Neural cell (in vitro differentiated cells): ENCODE data around the gene CCDC74A. TPM values are rescaled to one million over a fixed set of nuclear protein-coding genes. Genes with fewer than 3 reads are reported as not detected.
"Not testable (repeated sequence)": the region's sequence is repeated elsewhere in the genome, so short reads cannot be mapped to it uniquely, and the experiment has no call there.

Source experiments
- H2AFZ ChIP-seq: fragments of 200-600, 300-800 bp; sonication (generic), shearing (Covaris generic); 2 replicates; pipeline ENCODE4 v1.6.0; 2014; ENCODE audit warnings: low read depth, mild to moderate bottlenecking, antibody characterized with exemption, low read length, moderate library complexity
- H3F3A ChIP-seq: fragments of 200-600 bp; shearing (Covaris generic); 2 replicates; pipeline ENCODE4 v1.6.1; 2016; ENCODE audit warnings: mild to moderate bottlenecking, moderate library complexity, mixed read lengths, antibody characterized with exemption, low read length; ENCODE audit not compliant: insufficient read depth, poor library complexity, severe bottlenecking
- H3K27ac ChIP-seq: fragments of 200-600, 300-800 bp; sonication (generic), shearing (Covaris generic); 2 replicates; pipeline ENCODE4 v1.5.1; 2014; ENCODE audit warnings: mild to moderate bottlenecking, low read length, moderate library complexity
- H3K27me3 ChIP-seq: fragments of 300-800, 200-600 bp; sonication (generic), shearing (Covaris generic); 2 replicates; pipeline ENCODE4 v1.6.0; 2014; ENCODE audit warnings: mild to moderate bottlenecking, low read depth, low read length, moderate library complexity; ENCODE audit not compliant: insufficient read depth
- H3K36me3 ChIP-seq: fragments of 300-800, 200-600 bp; sonication (generic), shearing (Covaris generic); 2 replicates; pipeline ENCODE4 v1.5.1; 2014; ENCODE audit warnings: mild to moderate bottlenecking, antibody characterized with exemption, low read length, moderate library complexity; ENCODE audit not compliant: insufficient read depth
- H3K4me2 ChIP-seq: fragments of 300-800, 200-600 bp; sonication (generic), shearing (Covaris generic); 2 replicates; pipeline ENCODE4 v1.6.0; 2014; ENCODE audit warnings: mild to moderate bottlenecking, low read length
- H3K4me3 ChIP-seq: fragments of 300-800, 200-600 bp; sonication (generic), shearing (Covaris generic); 2 replicates; pipeline ENCODE4 v1.5.1; 2014; ENCODE audit warnings: mild to moderate bottlenecking, low read length, moderate library complexity
- H3K79me2 ChIP-seq: fragments of 200-600 bp; shearing (Covaris generic); replicated peaks from 2 replicates; pipeline ENCODE4 v1.6.0; 2014; ENCODE audit warnings: mild to moderate bottlenecking, low read length, moderate library complexity; ENCODE audit not compliant: insufficient read depth
- H3K9ac ChIP-seq: fragments of 300-800, 200-600 bp; sonication (generic), shearing (Covaris generic); 2 replicates; pipeline ENCODE4 v1.6.1; 2016; ENCODE audit warnings: mild to moderate bottlenecking, low read length, mixed read lengths
- H3K9me2 ChIP-seq: fragments of 200-600 bp; shearing (Covaris generic); 2 replicates; pipeline ENCODE4 v1.6.1; 2016; ENCODE audit warnings: mild to moderate bottlenecking, low read length, mixed read lengths; ENCODE audit not compliant: insufficient read depth
- H3K9me3 ChIP-seq: fragments of 200-600, 300-800 bp; sonication (generic), shearing (Covaris generic); 2 replicates; pipeline ENCODE4 v1.6.1; 2016; ENCODE audit warnings: mild to moderate bottlenecking, mixed run types, low read length, moderate library complexity, mixed read lengths
- H4K20me1 ChIP-seq: fragments of 200-600 bp; shearing (Covaris generic); 2 replicates; pipeline ENCODE4 v1.6.1; 2016; ENCODE audit warnings: mild to moderate bottlenecking, mixed run types; ENCODE audit not compliant: insufficient read depth
- CTCF ChIP-seq: fragments of 450-650 bp; IDR thresholded peaks from 2 replicates; pipeline ENCODE4 v1.5.1; 2014; ENCODE audit warnings: antibody characterized with exemption, mild to moderate bottlenecking, moderate library complexity; ENCODE audit not compliant: poor library complexity, severe bottlenecking
- EP300 ChIP-seq: fragments of 450-650 bp; conservative IDR thresholded peaks from 2 replicates; pipeline ENCODE4 v1.6.1; 2014; ENCODE audit warnings: antibody characterized with exemption, mild to moderate bottlenecking, moderate library complexity; ENCODE audit not compliant: poor library complexity, severe bottlenecking
- EZH2 ChIP-seq: fragments of 200-600, 300-800 bp; shearing (Covaris generic), sonication (generic); IDR thresholded peaks from 2 replicates; pipeline ENCODE4 v1.6.1; 2014; ENCODE audit warnings: antibody characterized with exemption, low read length, borderline replicate concordance, mild to moderate bottlenecking; ENCODE audit not compliant: insufficient read depth, poor library complexity, severe bottlenecking
- MXI1 ChIP-seq: fragments of 450-650 bp; conservative IDR thresholded peaks from 2 replicates; pipeline ENCODE4 v1.6.1; 2014; ENCODE audit warnings: antibody characterized with exemption, mild to moderate bottlenecking; ENCODE audit not compliant: poor library complexity, severe bottlenecking
- POLR2AphosphoS5 ChIP-seq: IDR thresholded peaks from 2 replicates; pipeline ENCODE4 v1.6.1; 2012
- RAD21 ChIP-seq: fragments of 450-650 bp; conservative IDR thresholded peaks from 2 replicates; pipeline ENCODE4 v1.6.1; 2014; ENCODE audit warnings: antibody characterized with exemption, mild to moderate bottlenecking, moderate library complexity
- SMC3 ChIP-seq: fragments of 450-650 bp; conservative IDR thresholded peaks from 2 replicates; pipeline ENCODE4 v1.6.1; 2014; ENCODE audit warnings: antibody characterized with exemption, mild to moderate bottlenecking, moderate library complexity; ENCODE audit not compliant: poor library complexity
- TAF1 ChIP-seq: IDR thresholded peaks from 2 replicates; pipeline ENCODE4 v1.6.1; 2012; ENCODE audit warnings: low read depth
- polyA plus RNA-seq: library from polyadenylated mRNA; depleted of rRNA; stranded (reverse); fragments of >200 nt; gene quantifications from 2 replicates; pipeline ENCODE4 v1.2.3, GENCODE V29; 2014
- TF ChIP-seq, protein P1 (sequence below): IDR thresholded peaks from 2 replicates; pipeline ENCODE4 v1.6.1; 2012; ENCODE audit warnings: borderline replicate concordance

The CCDC74A gene
- polyA plus RNA-seq, 1 donor from 2014 or later = 38.2 TPM

DNA sequence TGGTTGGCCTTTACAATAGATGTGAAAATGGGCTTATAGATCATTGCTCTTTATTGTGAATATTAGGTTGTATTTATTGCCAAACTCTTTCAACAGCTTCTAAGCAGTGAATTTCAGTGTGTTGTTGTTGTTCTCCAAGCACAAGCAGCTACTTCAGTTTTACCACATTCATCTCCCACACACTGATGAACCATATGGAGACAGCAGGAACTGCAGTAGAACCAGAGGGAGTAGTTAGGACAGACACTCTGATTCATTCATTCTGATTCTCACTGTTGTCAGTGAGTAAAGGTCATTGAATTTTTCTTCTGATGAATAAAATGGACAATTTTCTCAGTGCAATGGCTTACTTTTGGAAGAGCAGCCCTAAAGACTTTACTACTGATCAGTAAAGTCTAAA, 40.2 kb downstream of the CCDC74A start:
- H3K4me2 ChIP-seq = no peak overlapping the region
- no peak overlapping the region for H3K27ac ChIP-seq
- H3K9me3 ChIP-seq = no peaks in the 10 kb centered on the region
- H3K9ac ChIP-seq = no peak overlapping the region
- no peaks in the 10 kb centered on the region for H4K20me1 ChIP-seq
- H3K27me3 ChIP-seq = no peaks in the 10 kb centered on the region
- no peaks in the 10 kb centered on the region for H3K9me2 ChIP-seq
- TF ChIP-seq EP300 (no peak), EZH2 (no peak), SMC3 (no peak), POLR2AphosphoS5 (no peak)
- TF ChIP-seq, protein P1, sequence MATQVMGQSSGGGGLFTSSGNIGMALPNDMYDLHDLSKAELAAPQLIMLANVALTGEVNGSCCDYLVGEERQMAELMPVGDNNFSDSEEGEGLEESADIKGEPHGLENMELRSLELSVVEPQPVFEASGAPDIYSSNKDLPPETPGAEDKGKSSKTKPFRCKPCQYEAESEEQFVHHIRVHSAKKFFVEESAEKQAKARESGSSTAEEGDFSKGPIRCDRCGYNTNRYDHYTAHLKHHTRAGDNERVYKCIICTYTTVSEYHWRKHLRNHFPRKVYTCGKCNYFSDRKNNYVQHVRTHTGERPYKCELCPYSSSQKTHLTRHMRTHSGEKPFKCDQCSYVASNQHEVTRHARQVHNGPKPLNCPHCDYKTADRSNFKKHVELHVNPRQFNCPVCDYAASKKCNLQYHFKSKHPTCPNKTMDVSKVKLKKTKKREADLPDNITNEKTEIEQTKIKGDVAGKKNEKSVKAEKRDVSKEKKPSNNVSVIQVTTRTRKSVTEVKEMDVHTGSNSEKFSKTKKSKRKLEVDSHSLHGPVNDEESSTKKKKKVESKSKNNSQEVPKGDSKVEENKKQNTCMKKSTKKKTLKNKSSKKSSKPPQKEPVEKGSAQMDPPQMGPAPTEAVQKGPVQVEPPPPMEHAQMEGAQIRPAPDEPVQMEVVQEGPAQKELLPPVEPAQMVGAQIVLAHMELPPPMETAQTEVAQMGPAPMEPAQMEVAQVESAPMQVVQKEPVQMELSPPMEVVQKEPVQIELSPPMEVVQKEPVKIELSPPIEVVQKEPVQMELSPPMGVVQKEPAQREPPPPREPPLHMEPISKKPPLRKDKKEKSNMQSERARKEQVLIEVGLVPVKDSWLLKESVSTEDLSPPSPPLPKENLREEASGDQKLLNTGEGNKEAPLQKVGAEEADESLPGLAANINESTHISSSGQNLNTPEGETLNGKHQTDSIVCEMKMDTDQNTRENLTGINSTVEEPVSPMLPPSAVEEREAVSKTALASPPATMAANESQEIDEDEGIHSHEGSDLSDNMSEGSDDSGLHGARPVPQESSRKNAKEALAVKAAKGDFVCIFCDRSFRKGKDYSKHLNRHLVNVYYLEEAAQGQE = no peak
- H3K4me3 ChIP-seq = no peak overlapping the region
- H3K36me3 ChIP-seq = no peaks in the 10 kb centered on the region
- H2AFZ ChIP-seq = no peak overlapping the region
- H3F3A ChIP-seq = no peaks in the 10 kb centered on the region
- H3K79me2 ChIP-seq = no peaks in the 10 kb centered on the region

DNA sequence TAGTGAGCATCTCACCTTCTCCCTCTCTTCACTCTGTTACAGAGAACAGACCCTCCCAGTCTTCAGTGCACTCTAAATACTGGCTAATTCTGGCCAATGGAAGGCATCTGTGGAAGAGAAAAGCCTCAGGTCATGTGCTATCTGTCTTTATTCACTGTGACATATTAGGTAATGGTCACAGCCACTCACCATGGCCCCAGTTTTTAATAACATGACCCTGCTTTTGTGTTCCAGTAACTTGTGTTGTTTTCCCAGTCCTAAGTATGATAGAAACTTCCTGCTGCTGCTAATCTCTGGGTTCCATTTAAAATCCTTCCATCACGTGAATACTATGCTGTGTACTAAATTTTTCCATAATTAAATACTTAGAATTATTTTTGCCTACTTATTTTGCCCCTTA, 40.7 kb downstream of the CCDC74A start:
- not testable (repeated sequence) for H3K9me2 ChIP-seq, H3K4me3 ChIP-seq, H3K27me3 ChIP-seq, H3K4me2 ChIP-seq, H3K27ac ChIP-seq, H4K20me1 ChIP-seq, H3K79me2 ChIP-seq, H3K36me3 ChIP-seq, H2AFZ ChIP-seq, H3F3A ChIP-seq, H3K9ac ChIP-seq, H3K9me3 ChIP-seq

- no peak overlapping the region for H3K27ac ChIP-seq
- H3F3A ChIP-seq = no peaks in the 10 kb centered on the region
- no peaks in the 10 kb centered on the region for H3K36me3 ChIP-seq
- no peak overlapping the region for H3K4me3 ChIP-seq
- no peak overlapping the region for H3K4me2 ChIP-seq
- no peaks in the 10 kb centered on the region for H3K79me2 ChIP-seq
- no peaks in the 10 kb centered on the region for H3K27me3 ChIP-seq
- no peaks in the 10 kb centered on the region for H3K9me2 ChIP-seq
- no peaks in the 10 kb centered on the region for H3K9me3 ChIP-seq
- no peaks in the 10 kb centered on the region for H4K20me1 ChIP-seq
- H3K9ac ChIP-seq = no peak overlapping the region
- TF ChIP-seq RAD21 (no peak), EP300 (no peak), MXI1 (no peak), EZH2 (no peak), SMC3 (no peak), TAF1 (no peak), CTCF (no peak), POLR2AphosphoS5 (no peak)
- TF ChIP-seq, protein P1 = no peak
- no peak overlapping the region for H2AFZ ChIP-seq
Observed at GRCh38 chr2:131572175-131572574, 44.5 kb downstream of the CCDC74A start.
